GM19324 (cell line): ENCODE measurements around the gene KRTAP4-8.
"Not testable (repeated sequence)": the region's sequence is repeated elsewhere in the genome, so short reads cannot be mapped to it uniquely, and the experiment has no call there.

Experiments
- ATAC-seq: cut with Tn5 transposase; IDR thresholded peaks from one replicate; pipeline ENCODE4 v1.9.1; 2021; ENCODE audit warnings: mild to moderate bottlenecking, moderate library complexity; ENCODE audit not compliant: unreplicated experiment, low FRiP score

The KRTAP4-8 gene

DNA sequence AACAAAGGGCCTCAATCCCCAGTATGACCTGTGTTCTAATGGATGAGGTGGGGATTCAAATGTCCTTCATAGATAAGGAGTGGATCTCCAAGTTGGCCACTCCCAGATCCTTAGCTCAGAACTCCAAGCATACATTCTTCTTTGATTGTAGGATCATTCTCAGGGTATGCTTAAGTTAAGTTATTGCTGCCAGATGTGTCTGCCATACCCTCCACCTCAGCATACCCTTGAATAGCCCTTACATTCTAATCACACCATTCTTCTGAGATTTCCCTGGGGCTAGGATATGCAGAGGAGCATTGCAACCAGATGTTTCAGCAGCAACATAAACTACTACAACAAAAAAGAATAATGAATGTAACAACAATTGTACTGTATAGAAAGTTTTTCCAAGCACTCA lies 30.7 kb downstream of the KRTAP4-8 start:
- no peak for ATAC-seq

DNA sequence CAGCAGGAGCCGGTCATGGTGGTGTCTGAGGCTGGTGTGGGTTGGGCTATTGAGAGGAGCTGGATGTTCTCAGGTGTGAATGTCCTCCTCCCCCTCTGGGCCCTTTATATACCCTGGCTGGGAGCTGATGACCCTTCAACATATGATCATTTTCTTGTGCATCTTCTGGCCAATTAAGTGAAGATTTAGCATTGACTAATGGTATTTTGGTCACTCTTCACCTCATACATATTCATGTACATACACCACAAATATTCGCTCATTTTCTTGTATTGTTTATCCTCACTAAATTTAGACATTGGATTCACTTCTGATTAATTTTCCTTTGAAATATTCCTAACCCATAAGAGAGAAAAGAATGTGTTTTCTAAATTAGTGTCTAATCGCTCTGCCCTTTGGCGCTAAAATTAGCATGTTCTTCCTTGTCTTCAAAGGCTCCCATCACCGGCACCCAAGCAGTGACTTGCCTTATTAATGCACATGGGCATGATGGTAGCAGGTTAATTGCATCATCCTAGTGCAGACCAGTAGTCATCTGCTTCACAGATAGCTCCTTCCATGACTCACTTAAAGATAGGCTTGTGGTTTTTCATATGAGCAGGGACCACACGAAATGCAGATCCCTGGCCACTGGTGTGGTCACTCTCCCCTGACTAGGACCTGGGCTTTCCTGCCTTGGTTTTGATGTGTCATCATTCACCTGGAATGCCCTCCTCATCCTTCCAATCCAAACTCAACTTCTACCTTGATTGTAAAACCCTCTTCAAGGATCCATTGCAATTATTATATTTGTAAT lies 31.9 kb downstream of the KRTAP4-8 start, which contains the start of gene KRTAP2-4:
Gene KRTAP2-4 (minus strand): TSS at position 51 of the 796 bp plus-strand sequence. CDS start 34 bp downstream, at position 17.
- ATAC-seq: no peak

DNA sequence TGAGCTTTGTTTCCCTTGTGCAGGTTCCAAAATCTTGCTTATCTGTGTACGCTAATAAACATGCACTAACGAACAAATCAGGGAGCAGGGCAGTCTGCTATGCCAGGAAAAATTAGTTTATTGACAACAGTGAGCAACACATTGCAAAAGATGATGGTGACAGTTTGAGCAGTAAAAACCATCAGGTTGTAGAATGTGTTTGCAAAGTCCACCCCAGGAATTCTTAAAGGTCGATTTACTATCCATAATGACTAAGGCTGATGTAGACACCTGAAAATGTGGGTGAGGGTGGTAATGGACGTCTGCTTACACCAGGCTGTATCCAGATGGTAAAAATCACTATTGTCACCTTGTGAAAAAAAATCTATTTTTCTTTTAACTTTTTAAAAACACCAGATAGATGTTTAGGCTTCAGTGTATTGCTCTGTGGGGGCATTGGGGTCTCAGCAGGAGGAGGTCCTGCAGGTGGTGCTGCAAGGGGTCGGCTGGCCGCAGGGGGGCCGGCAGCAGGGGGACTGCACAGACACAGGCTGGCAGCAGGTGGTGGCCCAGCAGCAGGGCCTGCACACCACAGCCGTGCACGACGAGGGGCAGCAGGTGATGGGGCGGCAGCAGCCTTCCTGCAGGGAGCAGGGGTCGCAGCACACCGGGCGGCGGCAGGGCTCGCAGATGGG lies 32.8 kb downstream of the KRTAP4-8 start:
- not testable (repeated sequence) for ATAC-seq

DNA sequence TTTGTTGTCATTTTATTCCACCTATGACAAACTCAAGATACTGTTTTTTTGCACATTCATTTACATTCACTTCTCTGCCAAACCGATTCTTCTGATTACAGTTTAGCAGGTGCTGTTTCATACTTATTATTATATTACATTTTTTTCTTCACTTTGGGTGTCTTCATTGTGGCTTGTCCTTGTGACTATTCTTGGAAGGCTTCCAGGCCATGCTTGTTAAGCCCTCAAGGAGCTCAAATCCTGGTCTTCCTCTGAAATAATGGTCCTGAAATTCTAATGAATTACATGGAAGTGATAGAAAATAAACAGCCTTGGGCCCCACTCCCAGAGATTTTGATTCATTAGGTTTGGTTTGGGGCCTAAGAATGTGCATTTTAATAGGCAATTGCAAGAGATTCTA lies 33.6 kb downstream of the KRTAP4-8 start:
- ATAC-seq: no peak

DNA sequence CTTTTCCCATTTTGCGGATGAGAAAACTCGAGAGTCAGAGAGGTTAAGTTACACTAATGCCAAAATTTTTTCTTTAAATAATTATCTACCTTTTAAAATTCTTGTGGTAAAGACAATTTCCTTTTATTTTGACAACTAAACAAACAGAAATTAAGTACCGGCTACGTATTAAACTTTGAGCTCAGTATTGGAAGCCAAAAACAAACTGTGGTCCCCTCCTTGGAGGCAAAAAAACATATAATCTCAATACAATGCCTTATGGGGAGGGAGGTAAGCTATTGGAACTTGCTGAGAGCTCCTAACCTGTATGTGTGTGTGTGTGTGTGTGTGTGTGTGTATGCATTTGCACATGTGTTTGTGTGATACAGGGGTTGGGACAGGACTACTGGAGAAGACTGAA lies 34.5 kb downstream of the KRTAP4-8 start:
- no peak for ATAC-seq

DNA sequence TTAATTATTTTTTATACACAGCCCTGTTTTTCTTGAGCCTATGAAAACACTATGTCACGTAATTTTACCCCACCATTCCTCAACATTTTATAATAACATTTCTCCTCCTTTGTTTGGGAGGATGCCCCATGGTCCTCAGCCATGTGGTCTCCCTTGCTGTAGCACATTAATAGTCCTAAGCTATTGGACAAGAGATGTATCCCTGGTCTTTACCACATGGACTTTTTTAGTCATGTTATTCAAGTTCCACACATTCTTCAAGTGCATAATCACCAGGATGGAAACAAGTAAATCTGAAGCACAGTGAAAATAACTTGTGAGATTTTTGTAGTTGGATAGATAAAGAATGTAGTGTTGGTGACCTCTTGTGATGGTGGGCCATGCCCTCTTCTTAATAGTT lies 36.0 kb downstream of the KRTAP4-8 start:
- ATAC-seq: no peak

DNA sequence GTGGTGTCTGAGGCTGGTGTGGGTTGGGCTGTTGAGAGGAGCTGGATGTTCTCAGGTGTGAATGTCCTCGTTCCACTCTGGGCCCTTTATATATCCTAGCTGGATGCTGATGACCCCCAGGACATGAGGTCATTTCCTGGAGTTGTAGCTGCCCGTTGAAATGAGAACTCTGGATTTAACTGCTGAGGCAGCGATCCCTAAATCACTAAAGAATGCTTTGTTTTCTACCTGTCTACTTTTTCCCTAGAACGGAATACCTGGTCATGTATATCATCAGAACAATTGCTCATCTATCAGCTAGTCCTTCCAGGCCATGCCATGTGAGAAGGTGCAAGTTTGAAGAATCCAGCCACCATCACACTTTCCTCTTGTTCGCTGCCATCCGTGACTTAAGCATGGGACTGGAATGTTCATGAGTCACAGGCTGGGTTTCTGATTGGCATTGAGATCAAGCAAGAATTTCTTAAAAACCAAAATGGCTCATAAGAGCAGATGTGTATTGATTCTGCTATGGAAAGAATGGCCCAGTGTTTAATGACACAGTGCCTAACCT lies 37.8 kb downstream of the KRTAP4-8 start, which contains the start of gene KRTAP2-3:
Gene KRTAP2-3 (minus strand): TSS at position 63 of the 553 bp plus-strand sequence. CDS start 64 bp downstream, outside the sequence.
- ATAC-seq: no peak

DNA sequence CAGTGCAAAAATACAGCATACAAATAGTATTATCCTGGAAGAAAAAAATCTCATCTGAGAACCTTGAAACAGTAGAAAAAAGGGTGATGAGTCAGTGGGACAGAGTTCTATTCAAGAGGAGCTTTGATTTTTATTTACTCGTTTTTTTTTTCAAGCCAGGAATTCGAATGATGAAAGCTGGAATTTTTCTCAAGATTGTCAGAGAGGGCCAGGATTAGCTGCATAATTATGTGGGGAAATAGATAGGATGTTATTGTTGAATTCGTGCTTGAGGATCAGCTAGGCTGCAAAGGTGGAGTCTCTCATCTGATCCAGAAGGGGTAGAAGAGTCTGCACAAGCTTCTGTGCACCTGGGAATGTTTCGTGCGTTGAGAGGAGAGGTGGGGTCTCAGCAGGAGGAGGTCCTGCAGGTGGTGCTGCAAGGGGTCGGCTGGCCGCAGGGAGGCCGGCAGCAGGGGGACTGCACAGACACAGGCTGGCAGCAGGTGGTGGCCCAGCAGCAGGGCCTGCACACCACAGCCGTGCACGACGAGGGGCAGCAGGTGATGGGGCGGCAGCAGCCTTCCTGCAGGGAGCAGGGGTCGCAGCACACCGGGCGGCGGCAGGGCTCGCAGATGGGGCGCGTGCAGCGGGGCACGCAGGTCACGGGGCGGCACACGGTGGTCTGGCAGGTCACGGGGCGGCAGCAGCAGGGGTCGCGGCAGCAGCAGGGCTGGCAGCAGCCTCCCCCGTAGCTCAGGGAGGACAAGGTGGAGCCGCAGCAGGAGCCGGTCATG lies 38.5 kb downstream of the KRTAP4-8 start:
- not testable (repeated sequence) for ATAC-seq

DNA sequence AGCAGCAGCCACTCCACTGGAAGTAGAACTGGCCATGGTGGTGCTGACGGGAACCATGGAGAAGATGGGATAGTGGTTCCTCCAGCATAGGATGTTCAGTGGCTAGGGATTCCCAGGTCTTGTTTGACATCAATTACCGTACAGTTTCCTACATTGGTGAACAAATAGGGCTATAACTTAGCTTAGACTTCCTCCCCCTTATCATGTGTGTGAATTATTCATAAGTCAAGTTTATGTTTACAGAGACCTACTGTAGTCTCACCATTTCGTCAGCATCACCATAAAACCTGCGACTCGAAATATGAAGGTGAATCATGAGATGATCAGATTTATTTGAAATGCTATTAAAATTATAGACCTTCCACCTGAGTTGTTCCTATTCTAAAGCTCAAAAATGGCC lies 39.2 kb downstream of the KRTAP4-8 start:
- no peak for ATAC-seq

DNA sequence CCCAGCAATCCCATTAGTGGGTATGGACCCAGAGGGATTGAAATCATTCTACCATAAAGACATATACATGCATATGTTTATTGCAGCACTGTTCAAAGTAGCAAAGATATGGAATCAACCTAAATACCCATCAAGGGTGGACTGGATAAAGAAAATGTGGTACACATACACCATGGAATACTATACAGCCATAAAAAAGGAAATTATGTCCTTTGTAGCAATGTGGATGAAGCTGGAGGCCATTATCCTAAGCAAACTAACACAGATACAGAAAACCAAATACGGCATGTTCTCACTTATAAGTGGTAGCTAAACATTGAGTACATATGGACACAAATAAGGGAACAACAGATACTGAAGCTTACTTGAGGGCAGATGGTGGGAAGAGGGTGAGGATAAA lies 40.4 kb downstream of the KRTAP4-8 start:
- no peak for ATAC-seq

DNA sequence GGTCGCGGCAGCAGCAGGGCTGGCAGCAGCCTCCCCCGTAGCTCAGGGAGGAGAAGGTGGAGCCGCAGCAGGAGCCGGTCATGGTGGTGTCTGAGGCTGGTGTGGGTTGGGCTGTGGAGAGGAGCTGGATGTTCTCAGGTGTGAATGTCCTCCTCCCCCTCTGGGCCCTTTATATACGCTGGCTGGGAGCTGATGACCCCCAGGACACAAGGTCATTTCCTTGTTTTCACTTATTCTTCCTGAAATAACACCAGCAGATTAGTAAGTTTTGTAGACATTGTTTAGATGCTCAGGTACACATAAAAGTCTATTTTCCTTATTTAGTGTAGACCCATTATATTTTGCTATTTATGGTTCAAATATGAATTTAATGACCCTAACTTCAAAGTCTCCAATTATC lies 42.8 kb downstream of the KRTAP4-8 start, which contains the start of gene KRTAP2-2:
Gene KRTAP2-2 (minus strand): TSS at position 101 of the 400 bp plus-strand sequence. CDS start 19 bp downstream, at position 82.
- not testable (repeated sequence) for ATAC-seq

DNA sequence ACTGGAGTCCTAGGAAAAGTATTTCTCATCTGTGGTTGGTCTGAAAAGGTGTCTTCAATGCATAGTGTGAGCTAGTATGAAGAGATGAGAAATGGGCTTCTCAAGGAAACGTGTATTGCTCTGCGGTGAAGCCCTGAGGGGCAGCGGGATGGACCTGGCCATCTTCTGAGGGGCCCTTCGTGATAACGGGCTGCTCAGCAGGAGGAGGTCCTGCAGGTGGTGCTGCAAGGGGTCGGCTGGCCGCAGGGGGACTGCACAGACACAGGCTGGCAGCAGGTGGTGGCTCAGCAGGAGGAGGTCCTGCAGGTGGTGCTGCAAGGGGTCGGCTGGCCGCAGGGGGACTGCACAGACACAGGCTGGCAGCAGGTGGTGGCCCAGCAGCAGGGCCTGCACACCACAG lies 43.4 kb downstream of the KRTAP4-8 start:
- ATAC-seq: not testable (repeated sequence)

DNA sequence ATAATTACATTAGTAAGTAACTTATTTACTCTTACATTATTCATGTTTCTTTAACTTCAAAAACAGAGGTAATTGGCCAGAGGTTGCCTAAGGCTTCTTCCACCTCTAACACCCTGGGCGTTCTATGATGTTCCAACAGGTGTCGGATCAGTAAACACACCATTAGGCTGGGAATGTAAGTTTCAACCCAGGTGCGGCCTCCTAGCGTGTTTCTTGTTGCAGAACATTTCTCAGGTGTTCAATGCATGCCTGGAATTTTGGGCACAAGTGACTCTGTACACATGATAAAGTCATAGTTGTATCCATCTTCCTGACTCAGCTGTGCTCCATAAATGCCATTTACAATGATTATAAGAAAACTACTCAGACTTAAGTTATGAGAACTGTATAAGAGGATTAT lies 43.9 kb downstream of the KRTAP4-8 start:
- no peak for ATAC-seq

DNA sequence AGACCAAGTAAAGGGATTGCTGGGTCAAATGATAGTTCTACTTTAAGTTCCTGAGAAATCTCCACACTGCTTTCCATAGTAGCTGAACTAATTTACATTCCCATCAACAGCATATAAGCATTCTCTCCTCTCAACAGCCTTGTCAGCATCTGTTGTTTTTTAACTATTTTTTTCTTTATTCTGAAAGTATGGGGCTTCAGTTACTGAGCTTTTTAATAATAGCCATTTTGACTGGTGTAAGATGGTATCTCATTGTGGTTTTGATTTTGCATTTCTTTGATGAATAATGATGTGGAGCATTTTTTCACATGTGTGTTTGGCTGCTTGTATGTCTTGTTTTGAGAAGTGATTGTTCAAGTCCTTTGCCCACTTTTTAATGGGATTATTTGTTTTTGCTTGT lies 45.4 kb downstream of the KRTAP4-8 start:
- ATAC-seq: no peak

DNA sequence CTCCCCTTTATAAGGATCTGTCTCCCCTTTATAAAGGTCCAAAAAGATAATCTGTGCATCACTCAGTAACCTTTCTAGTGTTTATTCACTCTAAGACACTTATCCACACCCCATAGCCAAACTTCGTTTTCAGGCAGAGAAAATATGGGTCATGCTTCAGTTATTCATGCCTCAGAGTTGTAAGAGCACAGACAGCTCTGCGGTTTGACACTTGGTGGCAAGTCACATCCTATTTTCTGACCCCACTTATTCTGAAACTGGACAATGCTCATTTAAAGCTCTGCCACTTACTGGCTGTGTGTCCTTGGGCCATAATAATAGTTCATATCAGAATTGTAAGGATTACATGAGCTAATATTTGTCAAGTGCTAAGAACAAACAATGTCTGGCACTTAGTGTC lies 48.8 kb downstream of the KRTAP4-8 start:
- ATAC-seq: no peak

DNA sequence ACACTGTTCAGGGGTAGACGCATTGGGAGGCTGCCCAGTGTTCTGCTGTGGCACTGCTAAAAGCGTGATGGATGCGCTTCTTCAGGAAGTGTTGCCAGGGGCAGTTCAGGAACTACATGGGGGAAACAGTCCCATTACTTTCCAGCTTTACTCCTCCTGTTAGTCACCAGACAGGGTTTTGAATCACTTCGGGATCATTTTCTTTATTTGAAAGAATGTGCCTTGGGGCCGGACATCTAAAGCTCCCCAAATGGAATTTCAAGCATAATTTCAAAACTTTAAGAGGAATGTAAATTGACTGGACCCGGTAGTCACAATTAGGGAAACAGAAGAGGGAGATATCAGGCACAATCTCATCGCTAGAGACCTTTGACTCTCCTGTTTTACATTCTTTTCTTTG lies 49.5 kb downstream of the KRTAP4-8 start:
- ATAC-seq: no peak
